Sigmoid colon (tissue), 3 donors: ENCODE data around the gene FJX1.

ENCODE experiments used
- POLR2A ChIP-seq, 2 donors: fragments of 450-650 bp; IDR thresholded peaks; one replicate each; pipeline ENCODE4 v1.6.1; 2016; ENCODE audit warnings: antibody characterized with exemption in 2 of 2, mild to moderate bottlenecking in 2 of 2, moderate library complexity in 2 of 2
- TF ChIP-seq, protein P1 (sequence below), 4 experiments: fragments of 450-650 bp in 3 of 4; fragments of 200-600 bp in 1 of 4; IDR thresholded peaks; one replicate each; pipeline ENCODE4 v1.5.1; 2016 to 2019; ENCODE audit warnings: antibody characterized with exemption in 4 of 4, mild to moderate bottlenecking in 3 of 4, moderate library complexity in 2 of 4

DNA sequence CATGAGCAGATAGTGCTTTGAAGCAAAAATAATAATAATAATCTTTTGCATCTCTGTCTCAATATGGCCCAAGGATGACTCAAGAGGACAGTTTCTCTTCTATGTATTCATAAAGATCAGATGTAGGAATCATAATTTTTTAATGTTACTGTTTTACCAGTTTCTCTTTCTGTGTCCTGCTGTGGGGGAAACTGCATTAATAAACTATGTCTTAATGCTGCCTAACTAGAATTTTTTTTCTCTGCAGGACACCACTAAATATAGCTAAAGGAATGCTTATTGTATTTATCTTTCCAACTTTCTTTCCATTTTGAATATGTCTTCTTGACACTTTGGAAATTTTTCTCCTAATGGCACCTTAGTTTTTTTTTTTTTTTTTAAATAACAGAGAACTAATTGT, 6.5 kb downstream of the FJX1 start:
- TF ChIP-seq, protein P1, sequence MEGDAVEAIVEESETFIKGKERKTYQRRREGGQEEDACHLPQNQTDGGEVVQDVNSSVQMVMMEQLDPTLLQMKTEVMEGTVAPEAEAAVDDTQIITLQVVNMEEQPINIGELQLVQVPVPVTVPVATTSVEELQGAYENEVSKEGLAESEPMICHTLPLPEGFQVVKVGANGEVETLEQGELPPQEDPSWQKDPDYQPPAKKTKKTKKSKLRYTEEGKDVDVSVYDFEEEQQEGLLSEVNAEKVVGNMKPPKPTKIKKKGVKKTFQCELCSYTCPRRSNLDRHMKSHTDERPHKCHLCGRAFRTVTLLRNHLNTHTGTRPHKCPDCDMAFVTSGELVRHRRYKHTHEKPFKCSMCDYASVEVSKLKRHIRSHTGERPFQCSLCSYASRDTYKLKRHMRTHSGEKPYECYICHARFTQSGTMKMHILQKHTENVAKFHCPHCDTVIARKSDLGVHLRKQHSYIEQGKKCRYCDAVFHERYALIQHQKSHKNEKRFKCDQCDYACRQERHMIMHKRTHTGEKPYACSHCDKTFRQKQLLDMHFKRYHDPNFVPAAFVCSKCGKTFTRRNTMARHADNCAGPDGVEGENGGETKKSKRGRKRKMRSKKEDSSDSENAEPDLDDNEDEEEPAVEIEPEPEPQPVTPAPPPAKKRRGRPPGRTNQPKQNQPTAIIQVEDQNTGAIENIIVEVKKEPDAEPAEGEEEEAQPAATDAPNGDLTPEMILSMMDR (IDR thresholded peaks at IDR 0.05): no peak
- no peak for TF ChIP-seq POLR2A (IDR thresholded peaks at IDR 0.05)
